ENCODE measurements around the gene RAD54L2.

DNA sequence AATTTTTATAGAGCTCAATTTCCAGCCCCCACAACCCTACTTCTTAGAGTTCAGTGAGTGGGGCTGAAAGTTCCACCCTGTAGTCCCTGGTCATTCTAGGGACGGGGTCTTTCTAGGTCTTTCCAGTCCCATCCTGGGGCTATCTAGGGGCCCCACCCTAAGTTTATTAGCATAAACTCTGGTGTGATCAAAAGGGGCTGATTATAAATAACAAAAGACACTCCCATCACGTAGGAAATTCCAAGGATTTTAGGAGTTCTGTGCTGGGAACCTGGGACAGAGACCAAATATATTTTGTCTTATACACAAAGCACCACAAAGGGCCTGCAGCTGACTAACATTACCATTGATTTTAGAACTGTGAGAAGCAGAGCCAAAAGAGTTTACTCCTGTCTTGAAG lies 41.9 kb downstream of the RAD54L2 start:
- no peak for TF ChIP-seq POLR2A (IDR thresholded peaks at IDR 0.05)
- TF ChIP-seq, protein P1, sequence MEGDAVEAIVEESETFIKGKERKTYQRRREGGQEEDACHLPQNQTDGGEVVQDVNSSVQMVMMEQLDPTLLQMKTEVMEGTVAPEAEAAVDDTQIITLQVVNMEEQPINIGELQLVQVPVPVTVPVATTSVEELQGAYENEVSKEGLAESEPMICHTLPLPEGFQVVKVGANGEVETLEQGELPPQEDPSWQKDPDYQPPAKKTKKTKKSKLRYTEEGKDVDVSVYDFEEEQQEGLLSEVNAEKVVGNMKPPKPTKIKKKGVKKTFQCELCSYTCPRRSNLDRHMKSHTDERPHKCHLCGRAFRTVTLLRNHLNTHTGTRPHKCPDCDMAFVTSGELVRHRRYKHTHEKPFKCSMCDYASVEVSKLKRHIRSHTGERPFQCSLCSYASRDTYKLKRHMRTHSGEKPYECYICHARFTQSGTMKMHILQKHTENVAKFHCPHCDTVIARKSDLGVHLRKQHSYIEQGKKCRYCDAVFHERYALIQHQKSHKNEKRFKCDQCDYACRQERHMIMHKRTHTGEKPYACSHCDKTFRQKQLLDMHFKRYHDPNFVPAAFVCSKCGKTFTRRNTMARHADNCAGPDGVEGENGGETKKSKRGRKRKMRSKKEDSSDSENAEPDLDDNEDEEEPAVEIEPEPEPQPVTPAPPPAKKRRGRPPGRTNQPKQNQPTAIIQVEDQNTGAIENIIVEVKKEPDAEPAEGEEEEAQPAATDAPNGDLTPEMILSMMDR (IDR thresholded peaks at IDR 0.05): no peak
